Measurements from ENCODE around the gene MYO18B. TPM values are rescaled to one million over a fixed set of nuclear protein-coding genes. Genes with fewer than 3 reads are reported as not detected.

Gene MYO18B
- polyA plus RNA-seq, 3 donors = not detected

DNA sequence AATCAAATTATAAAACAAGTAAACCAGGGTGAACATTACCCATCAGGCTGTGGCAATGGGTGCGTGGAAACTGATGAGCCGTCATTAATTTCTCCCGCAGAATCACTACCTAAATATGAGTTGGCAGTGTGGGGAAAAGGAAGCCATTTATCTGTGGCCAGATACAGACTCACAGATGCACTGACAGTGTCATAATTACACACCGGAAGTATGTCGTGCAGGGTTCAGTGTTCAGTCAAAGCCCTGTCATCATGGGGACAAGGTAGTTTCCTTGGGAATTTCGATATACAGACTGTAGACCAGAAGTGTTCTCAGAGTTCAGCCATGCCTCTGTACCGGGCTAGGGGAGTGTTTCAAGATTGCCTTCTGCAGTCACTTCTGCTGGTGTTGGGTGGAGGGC is 308.1 kb downstream of the MYO18B start:
- Mint-ChIP-seq H3K27me3 (ENCODE audit: low read depth in 3 of 3) (peaks cover 5 to 9% (median 7%) of the 10 kb centered on the region in 3 donors), H3K4me3 (no peak overlapping the region), H3K36me3 (no peaks in the 10 kb centered on the region), H3K9me3 (no peaks in the 10 kb centered on the region), H3K27ac (no peak overlapping the region), H3K4me1 (no peaks in the 10 kb centered on the region)
- TF ChIP-seq, protein P1, sequence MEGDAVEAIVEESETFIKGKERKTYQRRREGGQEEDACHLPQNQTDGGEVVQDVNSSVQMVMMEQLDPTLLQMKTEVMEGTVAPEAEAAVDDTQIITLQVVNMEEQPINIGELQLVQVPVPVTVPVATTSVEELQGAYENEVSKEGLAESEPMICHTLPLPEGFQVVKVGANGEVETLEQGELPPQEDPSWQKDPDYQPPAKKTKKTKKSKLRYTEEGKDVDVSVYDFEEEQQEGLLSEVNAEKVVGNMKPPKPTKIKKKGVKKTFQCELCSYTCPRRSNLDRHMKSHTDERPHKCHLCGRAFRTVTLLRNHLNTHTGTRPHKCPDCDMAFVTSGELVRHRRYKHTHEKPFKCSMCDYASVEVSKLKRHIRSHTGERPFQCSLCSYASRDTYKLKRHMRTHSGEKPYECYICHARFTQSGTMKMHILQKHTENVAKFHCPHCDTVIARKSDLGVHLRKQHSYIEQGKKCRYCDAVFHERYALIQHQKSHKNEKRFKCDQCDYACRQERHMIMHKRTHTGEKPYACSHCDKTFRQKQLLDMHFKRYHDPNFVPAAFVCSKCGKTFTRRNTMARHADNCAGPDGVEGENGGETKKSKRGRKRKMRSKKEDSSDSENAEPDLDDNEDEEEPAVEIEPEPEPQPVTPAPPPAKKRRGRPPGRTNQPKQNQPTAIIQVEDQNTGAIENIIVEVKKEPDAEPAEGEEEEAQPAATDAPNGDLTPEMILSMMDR (IDR thresholded peaks at IDR 0.05) = no peak
- no peak overlapping the region for H3K4me3 ChIP-seq (replicated peaks in 1 of 3; ENCODE audit: low read depth in 2 of 3, low read length in 3 of 3)
- 89% methylated on average over 2 of the region's 7 CpGs for WGBS (ENCODE audit: insufficient coverage)
- H3K9ac ChIP-seq (ENCODE audit: insufficient read depth, low read length, poor library complexity, severe bottlenecking) = no peak overlapping the region
- no peak for DNase-seq
- no peaks in the 10 kb centered on the region for H3K36me3 ChIP-seq (replicated peaks in 1 of 2; ENCODE audit: control insufficient read depth in 1 of 2, insufficient read depth in 2 of 2, low read length in 2 of 2)
- no peaks in the 10 kb centered on the region for H3K9me3 ChIP-seq (replicated peaks in 1 of 2; ENCODE audit: control insufficient read depth in 1 of 2, insufficient read depth in 1 of 2, low read length in 2 of 2)
- intact Hi-C loops (cut with micrococcal nuclease) = no loop called here
- H3K4me1 ChIP-seq (ENCODE audit: control insufficient read depth in 1 of 2, insufficient read depth in 2 of 2, low read length in 2 of 2) = no peaks in the 10 kb centered on the region
- no peak overlapping the region for H3K27ac ChIP-seq (ENCODE audit: low read depth in 1 of 2, low read length in 2 of 2)
- H3K79me2 ChIP-seq (ENCODE audit: insufficient read depth, low read length) = no peaks in the 10 kb centered on the region
- no peak overlapping the region for H2AFZ ChIP-seq (ENCODE audit: insufficient read depth, low read depth, low read length, poor library complexity, severe bottlenecking)
- H3K4me2 ChIP-seq (replicated peaks; ENCODE audit: extremely low read depth, low read length, poor library complexity, severe bottlenecking) = no peak overlapping the region
- peaks cover 0 to 5% of the 10 kb centered on the region in 2 donors for H3K27me3 ChIP-seq (ENCODE audit: control insufficient read depth in 2 of 2, insufficient read depth in 2 of 2, low read length in 2 of 2)
- no peaks in the 10 kb centered on the region for H4K20me1 ChIP-seq (ENCODE audit: insufficient read depth, low read length)

DNA sequence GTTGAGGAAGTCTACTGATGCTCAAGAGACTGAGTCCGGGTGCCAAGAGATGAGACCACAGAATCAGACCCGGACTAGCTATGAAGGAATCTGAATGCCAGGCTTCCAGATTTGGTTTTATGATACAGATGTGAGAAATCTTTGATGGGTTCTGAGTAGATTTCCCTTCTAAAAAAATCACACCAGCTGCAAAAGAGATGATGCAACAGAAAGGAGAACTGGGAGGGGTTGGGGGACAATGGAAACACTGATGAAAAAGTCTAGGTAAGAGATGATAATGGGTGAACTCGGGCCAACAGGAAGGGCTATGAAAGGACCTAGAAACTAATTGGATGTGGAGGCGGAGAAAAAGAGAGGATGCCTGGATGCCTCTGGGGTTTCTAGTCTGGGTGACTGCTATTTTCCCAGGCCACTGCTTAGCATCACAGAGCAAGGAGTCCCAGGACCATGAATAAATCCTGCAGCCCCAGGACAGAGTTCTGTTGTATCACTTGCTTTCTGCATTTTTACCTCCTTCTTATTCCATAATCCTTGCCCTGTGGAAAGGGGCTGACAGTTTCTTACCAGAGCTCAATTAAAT is 311.8 kb downstream of the MYO18B start:
- H3K4me1 ChIP-seq (ENCODE audit: control insufficient read depth in 1 of 2, insufficient read depth in 2 of 2, low read length in 2 of 2) = no peaks in the 10 kb centered on the region
- no peaks in the 10 kb centered on the region for H4K20me1 ChIP-seq (ENCODE audit: insufficient read depth, low read length)
- H3K4me3 ChIP-seq (replicated peaks in 1 of 3; ENCODE audit: low read depth in 2 of 3, low read length in 3 of 3) = no peak overlapping the region
- no peaks in the 10 kb centered on the region for H3K9me3 ChIP-seq (replicated peaks in 1 of 2; ENCODE audit: control insufficient read depth in 1 of 2, insufficient read depth in 1 of 2, low read length in 2 of 2)
- H2AFZ ChIP-seq (ENCODE audit: insufficient read depth, low read depth, low read length, poor library complexity, severe bottlenecking) = no peak overlapping the region
- no peak overlapping the region for H3K27ac ChIP-seq (ENCODE audit: low read depth in 1 of 2, low read length in 2 of 2)
- H3K79me2 ChIP-seq (ENCODE audit: insufficient read depth, low read length) = no peaks in the 10 kb centered on the region
- no peaks in the 10 kb centered on the region for H3K36me3 ChIP-seq (replicated peaks in 1 of 2; ENCODE audit: control insufficient read depth in 1 of 2, insufficient read depth in 2 of 2, low read length in 2 of 2)
- H3K4me2 ChIP-seq (replicated peaks; ENCODE audit: extremely low read depth, low read length, poor library complexity, severe bottlenecking) = no peak overlapping the region
- H3K9ac ChIP-seq (ENCODE audit: insufficient read depth, low read length, poor library complexity, severe bottlenecking) = no peak overlapping the region
- no peaks in the 10 kb centered on the region for H3K36me3 Mint-ChIP-seq
- WGBS (ENCODE audit: insufficient coverage) = 74% methylated on average over 4 of the region's 4 CpGs
- no peak overlapping the region for H3K27ac Mint-ChIP-seq
- peaks cover 0 to 2% (median 0%) of the 10 kb centered on the region in 7 donors for H3K9me3 Mint-ChIP-seq
- peaks cover 1 to 11% (median 8%) of the 10 kb centered on the region in 3 donors for H3K27me3 Mint-ChIP-seq (ENCODE audit: low read depth in 3 of 3)
- H3K27me3 ChIP-seq (ENCODE audit: control insufficient read depth in 2 of 2, insufficient read depth in 2 of 2, low read length in 2 of 2) = peaks cover 2 to 5% of the 10 kb centered on the region in 2 donors
- H3K4me3 Mint-ChIP-seq = no peak overlapping the region
- DNase-seq = no peak
- TF ChIP-seq, protein P1 (IDR thresholded peaks at IDR 0.05) = no peak
- intact Hi-C loops (cut with micrococcal nuclease) = no loop called here
- H3K4me1 Mint-ChIP-seq = no peaks in the 10 kb centered on the region
